Measurements from ENCODE around the gene NUP62.

- TF ChIP-seq, protein P1, sequence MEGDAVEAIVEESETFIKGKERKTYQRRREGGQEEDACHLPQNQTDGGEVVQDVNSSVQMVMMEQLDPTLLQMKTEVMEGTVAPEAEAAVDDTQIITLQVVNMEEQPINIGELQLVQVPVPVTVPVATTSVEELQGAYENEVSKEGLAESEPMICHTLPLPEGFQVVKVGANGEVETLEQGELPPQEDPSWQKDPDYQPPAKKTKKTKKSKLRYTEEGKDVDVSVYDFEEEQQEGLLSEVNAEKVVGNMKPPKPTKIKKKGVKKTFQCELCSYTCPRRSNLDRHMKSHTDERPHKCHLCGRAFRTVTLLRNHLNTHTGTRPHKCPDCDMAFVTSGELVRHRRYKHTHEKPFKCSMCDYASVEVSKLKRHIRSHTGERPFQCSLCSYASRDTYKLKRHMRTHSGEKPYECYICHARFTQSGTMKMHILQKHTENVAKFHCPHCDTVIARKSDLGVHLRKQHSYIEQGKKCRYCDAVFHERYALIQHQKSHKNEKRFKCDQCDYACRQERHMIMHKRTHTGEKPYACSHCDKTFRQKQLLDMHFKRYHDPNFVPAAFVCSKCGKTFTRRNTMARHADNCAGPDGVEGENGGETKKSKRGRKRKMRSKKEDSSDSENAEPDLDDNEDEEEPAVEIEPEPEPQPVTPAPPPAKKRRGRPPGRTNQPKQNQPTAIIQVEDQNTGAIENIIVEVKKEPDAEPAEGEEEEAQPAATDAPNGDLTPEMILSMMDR (IDR thresholded peaks at IDR 0.05), result no peak
- TF ChIP-seq, protein P2, sequence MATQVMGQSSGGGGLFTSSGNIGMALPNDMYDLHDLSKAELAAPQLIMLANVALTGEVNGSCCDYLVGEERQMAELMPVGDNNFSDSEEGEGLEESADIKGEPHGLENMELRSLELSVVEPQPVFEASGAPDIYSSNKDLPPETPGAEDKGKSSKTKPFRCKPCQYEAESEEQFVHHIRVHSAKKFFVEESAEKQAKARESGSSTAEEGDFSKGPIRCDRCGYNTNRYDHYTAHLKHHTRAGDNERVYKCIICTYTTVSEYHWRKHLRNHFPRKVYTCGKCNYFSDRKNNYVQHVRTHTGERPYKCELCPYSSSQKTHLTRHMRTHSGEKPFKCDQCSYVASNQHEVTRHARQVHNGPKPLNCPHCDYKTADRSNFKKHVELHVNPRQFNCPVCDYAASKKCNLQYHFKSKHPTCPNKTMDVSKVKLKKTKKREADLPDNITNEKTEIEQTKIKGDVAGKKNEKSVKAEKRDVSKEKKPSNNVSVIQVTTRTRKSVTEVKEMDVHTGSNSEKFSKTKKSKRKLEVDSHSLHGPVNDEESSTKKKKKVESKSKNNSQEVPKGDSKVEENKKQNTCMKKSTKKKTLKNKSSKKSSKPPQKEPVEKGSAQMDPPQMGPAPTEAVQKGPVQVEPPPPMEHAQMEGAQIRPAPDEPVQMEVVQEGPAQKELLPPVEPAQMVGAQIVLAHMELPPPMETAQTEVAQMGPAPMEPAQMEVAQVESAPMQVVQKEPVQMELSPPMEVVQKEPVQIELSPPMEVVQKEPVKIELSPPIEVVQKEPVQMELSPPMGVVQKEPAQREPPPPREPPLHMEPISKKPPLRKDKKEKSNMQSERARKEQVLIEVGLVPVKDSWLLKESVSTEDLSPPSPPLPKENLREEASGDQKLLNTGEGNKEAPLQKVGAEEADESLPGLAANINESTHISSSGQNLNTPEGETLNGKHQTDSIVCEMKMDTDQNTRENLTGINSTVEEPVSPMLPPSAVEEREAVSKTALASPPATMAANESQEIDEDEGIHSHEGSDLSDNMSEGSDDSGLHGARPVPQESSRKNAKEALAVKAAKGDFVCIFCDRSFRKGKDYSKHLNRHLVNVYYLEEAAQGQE (IDR thresholded peaks at IDR 0.05; ENCODE audit: insufficient read depth in 1 of 2, low read depth in 2 of 2, low read length in 1 of 2), result no peak
These were observed 55.5 kb downstream of the NUP62 start for GRCh38 chr19:49873834-49874233.

Measured in Panc1 (cell line).